Measurements from ENCODE around the gene NUP98.

The NUP98 gene

DNA sequence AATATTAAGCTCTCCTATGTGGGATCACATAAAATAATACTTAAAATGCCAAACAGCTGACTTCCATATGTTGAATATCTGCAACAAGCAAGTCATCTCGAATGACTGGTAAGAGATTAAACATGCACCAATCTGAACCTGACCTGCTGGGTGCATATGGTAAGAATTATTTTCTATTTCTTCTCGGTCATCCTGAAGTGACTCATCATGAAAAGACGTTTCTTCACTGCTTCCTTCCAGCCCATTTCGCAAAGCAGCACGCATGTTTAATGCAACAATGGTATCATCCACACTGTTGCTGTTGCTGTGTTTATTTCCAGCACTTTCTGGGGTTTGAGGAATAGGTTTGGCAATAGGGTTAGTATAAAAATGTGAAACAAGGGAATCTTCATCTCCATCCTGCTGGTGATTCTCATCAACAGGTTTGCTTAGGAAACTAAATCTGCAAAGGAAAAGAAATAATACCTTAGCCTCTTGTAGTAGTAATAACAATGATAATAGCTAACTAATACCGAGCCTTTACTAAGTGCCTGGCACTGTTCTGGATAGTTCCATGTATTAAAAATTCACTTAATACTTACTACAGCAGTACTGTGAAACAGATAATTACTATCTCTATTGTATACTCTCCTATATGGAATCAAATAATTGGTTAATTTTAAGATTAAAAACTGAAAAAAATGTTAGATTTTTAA, 74.2 kb downstream of the NUP98 start:
- peak; percentile 88 to 93 for DNase-seq

DNA sequence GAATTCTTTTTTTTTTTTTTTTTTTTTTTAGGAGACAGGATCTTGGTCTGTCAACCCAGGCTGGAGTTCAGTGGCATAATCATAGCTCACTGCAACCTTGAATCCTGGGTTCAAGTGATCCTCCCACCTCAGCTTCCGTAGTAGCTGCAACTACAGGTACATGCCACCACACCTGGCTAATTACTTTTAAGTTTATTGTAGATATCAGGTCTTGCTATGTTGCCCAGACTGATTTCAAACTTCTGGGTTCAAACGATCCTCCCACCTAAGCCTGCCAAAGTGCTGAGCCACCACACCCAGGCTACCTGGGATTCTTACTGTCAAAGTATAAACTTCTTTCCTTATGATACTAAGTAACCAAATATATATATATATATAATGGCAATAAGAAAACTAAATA, 75.3 kb downstream of the NUP98 start:
- DNase-seq = no peak

DNA sequence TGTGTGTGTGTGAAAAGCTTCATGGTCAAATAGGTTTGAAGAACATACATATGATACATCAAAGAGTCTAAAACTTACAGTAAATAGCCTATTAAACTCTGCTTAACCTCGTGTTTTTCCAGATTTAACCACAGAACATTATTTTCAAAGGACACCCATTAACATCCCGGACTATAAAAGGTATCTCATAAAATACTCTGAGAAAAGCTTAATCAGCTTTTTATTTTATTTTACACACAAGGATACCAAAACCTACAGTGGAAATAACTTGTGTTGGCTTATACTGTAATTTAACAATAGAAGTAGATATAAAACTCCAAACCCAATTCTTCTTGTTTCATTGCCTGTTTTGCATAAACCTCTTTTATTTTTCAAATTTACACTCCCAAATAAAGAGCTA, 76.4 kb downstream of the NUP98 start:
- DNase-seq = no peak

DNA sequence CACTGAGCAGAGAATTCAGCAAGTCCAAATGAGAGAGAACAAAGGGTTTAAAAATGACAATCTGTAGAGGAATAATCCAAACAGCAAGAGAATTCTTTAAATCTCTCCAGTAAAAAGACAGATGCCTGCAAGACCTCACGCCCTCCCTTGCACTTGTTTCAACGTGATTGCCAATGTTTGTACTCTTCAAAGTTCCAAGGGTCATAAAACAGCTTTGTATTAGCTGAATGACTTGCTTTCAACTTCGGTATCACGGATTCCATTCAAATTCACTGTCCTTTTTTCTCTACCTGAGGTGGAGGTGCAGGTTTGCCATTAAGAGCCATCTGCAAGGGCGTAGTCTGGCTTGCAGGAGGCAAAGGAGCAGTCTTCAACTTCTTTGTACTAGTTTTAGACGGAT, 85.1 kb downstream of the NUP98 start:
- no peak for DNase-seq

DNA sequence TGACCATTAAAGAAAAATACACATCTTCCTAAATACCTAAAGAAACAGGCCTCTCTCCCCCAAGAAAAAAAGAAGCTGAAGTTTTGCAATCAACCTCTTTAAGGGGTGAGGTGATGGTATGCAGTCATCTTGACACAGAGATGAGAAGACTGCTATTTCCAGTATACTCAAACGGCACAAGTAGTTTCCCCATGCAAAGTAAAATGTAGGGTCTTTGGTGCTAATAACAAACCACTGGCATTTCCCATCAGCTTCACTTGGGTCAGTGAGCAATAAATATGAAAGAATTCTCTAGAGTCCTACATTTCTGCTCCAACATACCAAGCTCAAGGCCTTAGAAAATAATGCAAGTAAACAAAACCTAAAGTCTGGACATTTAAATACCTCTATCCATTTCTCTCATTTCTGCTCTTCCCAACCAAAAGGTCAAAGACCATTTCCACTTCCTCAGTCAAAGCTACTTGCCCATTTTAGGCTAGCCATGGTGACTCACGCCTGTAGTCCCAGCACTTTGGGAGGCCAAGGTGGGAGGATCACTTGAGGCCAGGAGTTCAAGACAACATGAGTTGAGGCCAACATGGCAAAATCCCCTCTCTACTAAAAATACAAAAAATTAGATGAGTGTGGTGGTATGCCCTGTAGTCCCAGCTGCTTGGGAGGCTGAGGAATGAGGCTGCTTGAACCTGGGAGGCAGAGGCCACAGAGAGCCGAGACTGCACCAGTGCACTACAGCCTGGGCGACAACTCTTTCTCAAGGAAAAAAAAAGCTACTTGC, 86.7 kb downstream of the NUP98 start:
- DNase-seq = no peak

DNA sequence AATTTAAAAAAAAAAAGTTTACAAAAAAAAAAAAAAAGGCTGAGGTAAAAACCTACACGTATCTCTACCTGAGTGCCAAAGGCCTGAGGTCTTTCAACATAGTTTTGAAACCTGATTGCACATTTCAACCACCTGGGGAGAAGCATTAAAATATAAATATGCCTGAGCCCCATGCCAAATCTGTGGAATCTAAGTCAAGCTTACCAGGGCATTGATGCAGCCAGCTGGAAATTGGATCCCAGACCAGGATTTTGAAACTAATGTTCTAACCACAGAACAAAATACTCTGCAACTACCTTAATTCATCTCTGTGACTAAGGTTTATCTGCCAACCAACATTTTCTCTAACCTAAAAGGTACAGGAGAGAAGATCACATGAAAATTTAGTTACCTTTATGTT, 87.4 kb downstream of the NUP98 start:
- no peak for DNase-seq

DNA sequence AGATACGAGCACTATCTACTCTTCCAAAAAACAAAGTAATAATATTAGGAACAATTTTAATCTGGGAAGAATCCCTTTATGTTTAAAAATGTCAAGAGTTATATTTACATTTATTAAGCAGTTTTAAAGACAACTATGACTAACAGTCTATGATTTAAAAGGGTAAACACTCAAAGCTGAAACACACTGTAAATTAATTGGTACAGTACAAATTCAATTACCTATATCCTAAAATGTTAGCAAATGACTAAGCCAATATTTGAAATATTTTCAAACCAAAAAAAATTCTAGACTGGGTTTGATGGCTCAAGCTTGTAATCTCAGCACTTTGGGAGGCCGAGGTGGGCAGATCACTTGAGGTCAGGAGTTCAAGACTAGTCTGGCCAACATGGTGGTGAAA, 90.2 kb downstream of the NUP98 start:
- DNase-seq = no peak

DNA sequence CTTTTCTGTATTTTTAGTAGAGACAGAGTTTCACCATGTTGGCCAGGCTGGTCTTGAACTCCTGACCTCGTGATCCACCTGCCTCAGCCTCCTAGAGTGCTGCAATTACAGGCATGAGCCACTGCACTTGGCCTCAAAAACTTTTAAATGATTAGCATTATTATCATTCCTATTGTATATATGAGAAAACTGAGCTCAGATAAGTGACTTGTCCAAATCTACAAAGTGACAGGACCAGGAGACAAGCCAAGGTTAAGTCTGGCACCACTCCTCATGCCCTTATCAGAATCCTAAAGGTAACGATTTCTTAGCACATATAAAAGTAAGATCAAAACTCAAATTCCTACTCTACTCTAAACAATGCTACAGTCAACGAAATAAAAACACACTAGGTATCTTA, 94.0 kb downstream of the NUP98 start:
- DNase-seq = no peak

DNA sequence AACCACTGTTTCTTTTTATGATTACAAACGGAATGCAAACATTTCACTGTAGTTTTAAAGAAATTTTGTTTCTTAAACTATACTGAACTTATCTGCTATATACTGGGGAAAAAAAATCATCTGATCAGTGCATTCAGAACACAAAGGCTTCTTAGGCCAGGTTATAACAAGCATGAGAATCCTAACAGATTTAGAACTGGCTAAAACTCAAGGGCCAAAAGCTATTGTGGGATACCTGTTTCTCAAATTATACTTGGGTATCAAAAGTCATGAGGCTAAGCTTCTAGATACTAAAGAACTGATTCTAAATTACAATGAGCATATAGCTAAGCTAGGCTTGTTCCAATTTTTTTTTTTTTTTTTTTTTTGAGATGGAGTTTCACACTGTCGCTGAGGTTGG, 96.4 kb downstream of the NUP98 start:
- DNase-seq = no peak

DNA sequence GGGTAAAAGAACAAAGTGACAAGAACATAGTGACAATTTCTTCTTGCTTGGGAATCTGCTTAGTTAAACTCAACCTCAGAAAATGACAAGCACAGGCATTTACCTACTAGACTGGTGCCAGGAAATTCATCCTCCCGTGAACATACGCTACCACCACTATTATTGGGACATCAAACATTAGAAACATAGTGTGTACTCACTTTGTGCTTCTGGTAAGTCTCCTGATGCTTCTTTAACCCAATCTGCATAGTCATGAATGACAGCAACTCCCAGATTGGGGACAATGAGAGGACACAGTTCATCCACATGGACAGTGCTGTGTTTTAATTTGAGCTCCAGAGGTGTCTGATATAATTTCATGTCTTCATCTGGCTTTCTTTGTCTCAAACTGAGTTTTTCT, 96.9 kb downstream of the NUP98 start:
- DNase-seq = no peak

DNA sequence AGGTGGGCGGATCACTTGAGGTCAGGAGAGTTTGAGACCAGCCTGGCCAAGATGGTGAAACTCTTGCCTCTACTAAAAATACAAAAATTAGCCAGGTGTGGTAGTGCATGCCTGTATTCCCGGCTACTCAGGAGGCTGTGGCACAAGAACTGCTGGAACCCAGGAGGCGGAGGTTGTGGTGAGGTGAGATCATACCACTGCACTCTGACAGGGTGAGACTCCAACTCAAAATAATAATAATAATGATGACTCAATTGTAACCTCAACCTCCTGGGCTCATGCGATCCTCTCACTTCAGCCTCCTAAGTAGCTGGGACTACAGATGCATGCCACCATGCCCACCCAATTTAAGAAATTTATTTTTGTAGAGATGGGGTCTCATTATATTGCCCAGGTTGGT, 110.6 kb downstream of the NUP98 start:
- no peak for DNase-seq

DNA sequence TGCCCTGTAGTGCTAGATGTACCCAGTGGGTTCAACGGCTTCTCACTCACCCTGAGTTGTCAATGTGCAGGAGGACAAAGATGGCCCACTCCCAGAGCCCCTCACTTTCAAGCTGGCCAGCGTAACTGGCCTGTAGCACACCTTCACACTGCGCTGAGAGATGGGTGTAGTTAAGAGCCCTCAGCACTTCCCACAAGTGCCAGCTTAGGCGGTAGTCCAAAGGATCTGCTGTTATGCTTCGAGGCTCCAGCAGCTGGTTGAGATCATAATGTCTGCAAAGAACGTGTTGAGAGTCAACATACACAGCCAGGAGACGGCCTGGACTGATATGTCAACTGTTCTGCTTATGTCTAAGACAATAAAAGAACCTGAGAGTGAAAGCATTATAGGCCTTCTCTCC, 111.4 kb downstream of the NUP98 start:
- DNase-seq = no peak

DNA sequence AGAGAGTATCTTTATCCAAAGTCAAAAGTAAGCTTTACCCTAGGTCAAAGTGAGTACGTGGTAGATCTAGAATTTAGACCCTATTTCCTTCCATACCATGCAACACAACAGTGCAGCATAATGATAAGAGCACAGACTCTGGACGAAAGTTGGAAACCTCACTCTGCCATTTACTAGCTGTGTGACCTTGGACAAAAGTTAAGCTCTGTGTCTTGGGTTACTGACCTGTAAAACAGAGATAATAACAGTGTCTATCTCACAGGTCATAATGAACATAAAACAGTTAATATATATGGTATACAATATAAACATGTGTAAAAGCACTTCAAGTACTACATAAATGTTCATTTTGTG, 112.6 kb downstream of the NUP98 start:
- DNase-seq = no peak

DNA sequence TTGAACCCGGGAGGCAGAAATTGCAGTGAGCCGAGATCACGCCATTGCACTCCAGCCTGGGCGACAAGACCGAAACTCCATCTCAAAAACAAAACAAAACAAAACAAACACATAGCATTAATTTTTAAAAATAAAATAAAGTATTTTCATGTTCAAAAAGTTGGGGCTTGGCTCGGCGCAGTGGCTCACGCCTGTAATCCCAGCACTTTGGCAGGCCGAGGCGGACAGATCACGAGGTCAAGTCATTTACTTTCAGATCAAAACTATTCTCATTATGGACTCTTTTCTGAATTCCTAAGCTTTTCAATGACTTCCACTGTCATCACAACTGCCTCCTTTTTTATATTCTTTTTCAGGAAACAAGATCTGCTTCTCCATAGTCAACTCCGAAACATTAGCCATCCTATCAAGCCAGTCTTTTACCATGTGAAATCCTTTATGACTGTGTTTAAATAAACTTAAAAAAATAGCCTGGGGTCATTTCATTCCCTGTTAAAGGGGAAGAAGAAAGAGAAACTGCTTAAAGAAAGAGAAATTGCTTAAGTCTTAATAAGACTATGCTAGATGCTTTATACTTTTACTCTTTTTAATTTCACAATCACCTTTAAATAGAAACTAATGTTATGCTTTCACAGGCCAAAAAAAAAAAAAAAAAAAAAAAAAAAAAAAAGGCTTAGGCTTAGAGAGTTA, 113.1 kb downstream of the NUP98 start:
- no peak for DNase-seq

DNA sequence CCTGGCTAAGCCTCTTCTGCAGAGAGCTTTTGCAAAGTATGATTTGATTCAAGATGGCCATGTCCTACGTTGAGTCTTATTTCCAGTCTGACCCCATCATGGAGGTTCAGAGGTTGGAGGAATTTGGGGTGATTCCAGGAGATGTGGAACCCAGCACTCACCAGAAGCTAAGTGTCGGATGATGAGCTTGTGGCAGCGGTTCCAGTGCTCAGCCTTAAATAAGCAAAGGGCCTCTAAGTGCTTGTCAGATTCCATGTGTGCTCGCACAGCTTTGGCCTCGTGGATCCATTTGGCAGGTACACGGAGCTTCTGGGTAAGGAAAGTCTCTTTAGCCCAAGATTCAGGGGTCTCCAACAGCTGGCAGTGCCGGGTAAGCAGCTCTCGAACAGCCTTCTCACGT, 114.3 kb downstream of the NUP98 start:
- DNase-seq = no peak

DNA sequence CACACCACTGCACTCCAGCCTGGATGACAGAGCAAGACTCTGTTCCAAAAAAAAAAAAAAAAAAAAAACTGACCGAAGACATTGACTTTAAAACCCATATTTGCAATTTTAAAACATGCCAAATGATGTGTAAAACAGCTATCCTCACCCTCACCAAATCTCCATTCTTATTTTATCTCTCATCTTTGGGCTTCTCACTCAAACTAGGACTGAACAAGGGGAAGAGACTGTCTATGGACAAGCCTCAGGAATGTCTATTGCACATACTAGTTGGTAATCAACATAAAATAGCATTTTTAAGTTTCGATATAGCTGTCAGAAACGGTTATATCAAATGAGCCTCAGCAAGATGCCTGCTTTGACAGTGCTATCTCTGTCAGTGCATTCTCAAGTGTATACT, 118.3 kb downstream of the NUP98 start:
- DNase-seq = no peak

DNA sequence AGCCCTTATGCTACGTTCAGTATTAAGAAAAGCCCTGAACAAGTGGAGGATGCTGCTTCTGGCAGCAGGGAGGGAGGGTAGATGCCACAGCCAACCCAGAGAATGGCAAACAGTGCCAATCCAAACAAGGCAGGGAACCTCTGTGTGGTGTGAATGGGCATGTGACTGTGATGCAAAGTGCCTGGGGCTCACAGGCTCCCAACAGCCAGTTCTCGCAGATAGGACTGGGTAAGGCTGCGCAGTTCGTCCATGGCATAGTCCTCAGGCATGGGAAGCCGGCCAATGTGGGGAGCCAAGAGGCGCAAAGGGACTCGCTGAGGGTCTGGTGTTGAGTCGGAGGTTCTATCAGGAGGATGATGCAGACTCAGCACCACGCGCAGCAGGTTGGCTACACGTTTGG, 121.4 kb downstream of the NUP98 start:
- DNase-seq = no peak

DNA sequence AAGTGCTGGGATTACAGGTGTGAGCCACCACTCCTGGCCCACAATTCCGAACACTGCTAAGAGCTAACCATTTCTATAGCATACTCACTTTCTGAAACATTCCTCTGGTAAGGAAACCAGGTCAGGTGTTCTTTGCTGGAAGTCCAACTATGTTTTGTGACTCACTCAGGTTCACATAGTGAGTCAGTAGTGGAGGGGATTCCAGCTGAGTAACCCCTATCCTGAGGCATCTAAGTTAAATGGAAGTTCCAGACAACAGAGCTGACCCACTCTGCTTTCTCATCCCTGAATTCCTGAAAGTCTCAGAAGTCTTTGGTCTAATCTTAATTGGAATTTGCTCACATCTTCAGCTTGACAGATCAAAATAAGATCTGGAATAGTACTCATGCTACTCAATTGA, 123.2 kb downstream of the NUP98 start:
- DNase-seq = no peak

DNA sequence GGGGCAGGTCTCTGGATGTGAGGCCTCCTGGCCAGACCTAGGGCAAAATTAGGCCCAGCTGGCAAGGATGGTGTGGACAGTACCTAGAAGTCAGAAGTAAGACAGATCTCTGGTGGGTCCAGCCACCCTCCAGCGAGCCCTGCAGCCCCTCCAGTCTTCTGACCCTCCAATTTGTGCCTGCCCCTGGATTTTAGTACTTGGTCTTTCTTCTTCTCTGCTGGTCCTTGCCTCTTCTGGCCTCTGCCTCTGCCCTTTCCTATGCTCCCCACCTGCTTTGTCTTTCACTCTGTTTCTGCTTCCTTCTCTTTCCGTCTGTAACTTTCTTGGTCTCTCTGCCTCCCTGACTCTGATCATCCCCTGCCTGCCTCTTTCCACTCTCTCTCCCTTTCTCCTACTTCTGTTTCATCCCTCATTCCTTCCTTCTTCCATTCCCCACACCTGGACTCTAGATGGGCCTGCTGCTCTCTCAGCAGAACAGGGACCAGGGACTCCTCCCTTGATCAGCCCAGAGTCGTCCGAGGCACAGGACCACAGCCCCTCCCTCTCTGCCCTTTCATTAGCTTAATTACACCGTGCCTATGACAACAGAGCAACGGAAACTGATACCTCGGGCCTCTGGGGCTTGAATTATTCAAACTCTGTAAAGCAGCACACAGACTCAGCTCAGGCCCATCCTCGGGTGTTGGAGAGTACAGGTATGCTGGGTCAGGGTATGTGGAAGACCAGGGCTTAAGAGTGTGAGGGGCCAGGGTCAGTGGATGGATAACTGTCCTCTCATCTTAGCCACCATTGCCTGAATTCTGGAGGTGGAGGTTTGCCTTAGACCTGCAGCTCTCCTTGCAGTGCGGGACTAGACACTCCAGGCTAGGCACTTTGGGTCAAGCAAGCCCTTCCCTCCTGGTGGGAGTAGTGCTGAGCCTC, 125.8 kb downstream of the NUP98 start, which contains the start of gene CHRNA10:
Gene CHRNA10, minus strand, starts transcription at position 51 of the 921 bp plus-strand sequence. CDS start 72 bp downstream, outside the sequence.
- DNase-seq = no peak

DNA sequence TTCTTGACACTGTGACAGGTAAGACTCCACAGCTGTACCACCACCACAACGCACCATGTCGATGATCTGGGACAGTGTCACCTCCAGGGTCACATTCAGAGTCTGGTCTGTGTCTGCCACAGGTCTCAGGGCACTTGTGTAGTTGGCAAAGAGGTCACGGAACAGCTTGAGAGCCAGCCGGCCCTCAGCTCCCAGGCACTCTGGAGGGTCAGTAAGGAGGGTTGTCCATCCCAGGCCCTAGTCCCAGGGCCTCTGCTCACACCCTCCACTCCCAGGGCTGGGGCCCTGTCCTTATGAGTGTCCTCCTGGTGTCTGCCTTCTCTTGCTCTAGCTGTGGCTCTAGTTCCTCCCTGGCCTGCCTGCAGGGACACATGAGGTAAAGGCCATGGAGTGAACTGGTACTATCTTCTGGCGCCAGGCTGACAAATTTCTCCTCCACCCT, 127.6 kb downstream of the NUP98 start:
- DNase-seq = no peak

DNA sequence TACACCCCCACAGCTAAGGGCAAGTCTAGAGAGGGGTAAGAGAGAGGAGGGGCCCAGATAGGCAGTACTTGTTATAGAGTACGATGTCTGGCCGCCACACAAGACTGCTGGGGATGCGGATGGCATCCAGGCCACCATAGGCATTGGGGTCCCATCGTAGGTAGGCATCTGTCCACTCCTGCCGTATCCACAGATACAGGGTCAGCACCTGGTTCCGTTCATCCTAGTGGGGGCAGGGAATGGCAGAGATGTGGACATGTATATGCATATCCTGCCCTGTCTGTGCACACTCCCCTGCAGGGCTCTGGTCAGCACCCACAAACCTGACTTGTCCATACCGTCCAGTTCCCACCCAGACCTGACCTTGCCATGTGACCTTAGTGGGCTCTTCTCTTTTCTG, 128.2 kb downstream of the NUP98 start:
- no peak for DNase-seq

DNA sequence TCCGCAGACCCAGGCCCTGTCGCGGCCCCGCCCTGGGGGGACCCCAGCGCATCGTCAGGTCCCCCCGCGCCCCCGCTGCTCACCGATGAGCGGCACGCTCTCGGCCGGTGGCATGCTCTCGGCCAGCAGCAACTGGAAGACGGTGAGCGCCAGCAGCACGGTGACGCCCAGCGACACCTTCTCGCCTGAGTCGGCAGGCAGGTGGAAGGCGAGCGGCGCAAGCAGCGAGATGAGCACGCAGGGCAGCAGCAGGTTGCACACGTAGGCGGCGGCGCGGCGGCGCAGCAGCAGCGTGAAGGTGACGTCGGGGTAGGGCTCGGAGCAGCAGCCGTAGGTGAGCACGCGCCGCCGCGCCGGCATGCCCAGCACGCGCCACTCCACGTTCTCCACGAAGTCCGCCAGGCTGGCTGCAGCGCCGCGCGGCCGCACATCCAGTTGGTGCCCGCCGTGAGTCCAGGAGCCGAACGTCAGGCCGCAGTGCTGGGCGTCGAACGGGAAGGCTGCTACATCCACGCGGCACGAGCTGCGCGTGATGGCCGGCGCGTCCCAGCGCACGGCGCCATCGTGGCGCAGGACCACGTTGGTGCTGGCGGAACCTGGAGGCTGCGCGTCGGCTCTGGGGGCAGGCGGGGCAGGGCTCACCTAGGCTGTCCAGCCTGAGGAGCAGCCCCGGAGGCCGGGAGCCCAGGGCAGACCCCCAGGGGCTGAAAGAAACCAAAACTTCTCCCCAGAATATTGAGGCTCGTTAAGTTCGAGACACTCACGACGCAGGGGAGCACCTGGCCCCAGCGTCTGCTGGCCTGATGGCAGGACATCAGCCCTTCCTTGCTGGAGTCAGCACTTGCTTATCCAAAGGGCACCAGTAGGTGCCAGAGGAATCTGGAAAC, 130.0 kb downstream of the NUP98 start:
- DNase-seq = no peak

Measured in inflammatory macrophage treated with lipopolysaccharide for 1 hour (primary cell).